Stimulated activated CD8-positive, alpha-beta memory T cell treated with anti-CD3 and anti-CD28 coated beads, Interleukin-15, amount 100 ng/mL, for 1 hour (primary cell): ENCODE data around the gene TECRL.

Experiments used
- DNase-seq: peaks from one replicate; pipeline ENCODE4 v3.0.0-alpha.2; 2020; ENCODE audit warnings: low read depth

The TECRL gene

GRCh38 chr4:64327237-64327636, 82.0 kb downstream of the TECRL start:
- no peak for DNase-seq

GRCh38 chr4:64326507-64326906, 82.7 kb downstream of the TECRL start:
- no peak for DNase-seq

- DNase-seq = no peak
These were observed 103.0 kb downstream of the TECRL start for GRCh38 chr4:64306255-64306565.

- DNase-seq = no peak
These were observed 103.5 kb downstream of the TECRL start for GRCh38 chr4:64305565-64306254.

- no peak for DNase-seq
These were observed 136.8 kb downstream of the TECRL start for GRCh38 chr4:64272432-64272831.

GRCh38 chr4:64271601-64272081, 137.6 kb downstream of the TECRL start:
- DNase-seq = no peak

GRCh38 chr4:64266669-64267068, 142.6 kb downstream of the TECRL start:
- no peak for DNase-seq

GRCh38 chr4:64266263-64266662, 143.0 kb downstream of the TECRL start:
- no peak for DNase-seq

GRCh38 chr4:64251781-64252180, 157.5 kb downstream of the TECRL start:
- no peak for DNase-seq

GRCh38 chr4:64250488-64250887, 158.8 kb downstream of the TECRL start:
- no peak for DNase-seq

- no peak for DNase-seq
These were observed 159.2 kb downstream of the TECRL start for GRCh38 chr4:64250061-64250460.

GRCh38 chr4:64248186-64248585, 161.1 kb downstream of the TECRL start:
- DNase-seq = no peak

GRCh38 chr4:64230709-64231310, 178.4 kb downstream of the TECRL start:
- DNase-seq = no peak
